Activated CD4-positive, alpha-beta memory T cell treated with anti-CD3 and anti-CD28 coated beads, Interleukin-2, amount 10 ng/mL, durations not matched to agents 7 days and 5 days (primary cell): ENCODE data around the gene PCED1A. TPM values are rescaled to one million over a fixed set of nuclear protein-coding genes. Genes with fewer than 3 reads are reported as not detected.

Source experiments
- CTCF ChIA-PET: fragments of 350-600 bp; sonication (Branson Sonifier 250); formaldehyde crosslinking; loops from one replicate; lab custom pipeline; 2021; ENCODE audit warnings: antibody characterized with exemption, inconsistent platforms; lab: Charles Lee
- POLR2A ChIA-PET: fragments of 350-600 bp; sonication (Branson Sonifier 250); formaldehyde crosslinking; loops from one replicate; lab custom pipeline; 2021; ENCODE audit warnings: antibody characterized with exemption; lab: Charles Lee
- DNase-seq: peaks from one replicate; pipeline ENCODE4 v3.0.0-alpha.2; 2020
- H3K27ac Mint-ChIP-seq: one replicate; pipeline ENCODE4 v1.8.0; 2021; ENCODE audit warnings: mild to moderate bottlenecking, mixed read lengths
- H3K27me3 Mint-ChIP-seq: one replicate; pipeline ENCODE4 v1.8.0; 2021; ENCODE audit warnings: mixed read lengths
- H3K36me3 Mint-ChIP-seq: one replicate; pipeline ENCODE4 v1.8.0; 2021; ENCODE audit warnings: low read depth, mixed read lengths
- H3K4me1 Mint-ChIP-seq: one replicate; pipeline ENCODE4 v1.8.0; 2021; ENCODE audit warnings: mixed read lengths
- H3K4me3 Mint-ChIP-seq: one replicate; pipeline ENCODE4 v1.8.0; 2021; ENCODE audit warnings: mild to moderate bottlenecking, mixed read lengths
- H3K9me3 Mint-ChIP-seq: one replicate; pipeline ENCODE4 v1.8.0; 2021; ENCODE audit warnings: mixed read lengths
- total RNA-seq, 2 experiments: library from RNA; stranded (reverse); gene quantifications; one replicate each; pipeline ENCODE4 v1.2.3, GENCODE V29; 2021

PCED1A gene
- total RNA-seq, 2 experiments from 2014 or later, result 25.0 to 25.7 TPM

GRCh38 chr20:2859330-2860121 is 19.1 kb upstream of the PCED1A start:
- CTCF ChIA-PET, result interaction anchor here (1.1 kb wide), 1 partner anchor 11 kb away, joined by 3 read pairs; no protein-coding TSS in a partner anchor
- no peaks in the 10 kb centered on the region for H3K27me3 Mint-ChIP-seq
- H3K4me3 Mint-ChIP-seq, result no peak overlapping the region
- H3K27ac Mint-ChIP-seq, result no peak overlapping the region
- peaks cover 18% of the 10 kb centered on the region for H3K36me3 Mint-ChIP-seq
- DNase-seq, result no peak
- POLR2A ChIA-PET, result interaction anchor here (0.9 to 1.1 kb wide), 3 partner anchors 9 to 19 kb away, joined by 3 read pairs; no protein-coding TSS in a partner anchor
- no peaks in the 10 kb centered on the region for H3K9me3 Mint-ChIP-seq
- H3K4me1 Mint-ChIP-seq, result peaks cover 3% of the 10 kb centered on the region

- no peak overlapping the region for H3K4me3 Mint-ChIP-seq
- no peaks in the 10 kb centered on the region for H3K27me3 Mint-ChIP-seq
- ChIA-PET CTCF (interaction anchor here (0.8 to 1.1 kb wide), 2 partner anchors 10 to 14 kb away, joined by 3 read pairs; no protein-coding TSS in a partner anchor), POLR2A (interaction anchor here (0.9 to 1.0 kb wide), 2 partner anchors 9 to 20 kb away, joined by 3 read pairs; no protein-coding TSS in a partner anchor)
- H3K9me3 Mint-ChIP-seq, result no peaks in the 10 kb centered on the region
- H3K27ac Mint-ChIP-seq, result no peak overlapping the region
- peaks cover 5% of the 10 kb centered on the region for H3K4me1 Mint-ChIP-seq
- peaks cover 14% of the 10 kb centered on the region for H3K36me3 Mint-ChIP-seq
- DNase-seq, result no peak
Measured at GRCh38 chr20:2858591-2858990, 18.1 kb upstream of the PCED1A start.

GRCh38 chr20:2851086-2851485 is 10.6 kb upstream of the PCED1A start:
- peaks cover 10% of the 10 kb centered on the region for H3K36me3 Mint-ChIP-seq
- H3K4me1 Mint-ChIP-seq, result peaks cover 26% of the 10 kb centered on the region
- H3K4me3 Mint-ChIP-seq, result no peak overlapping the region
- no peaks in the 10 kb centered on the region for H3K9me3 Mint-ChIP-seq
- peak overlapping the region; percentile 57 for H3K27ac Mint-ChIP-seq
- no peaks in the 10 kb centered on the region for H3K27me3 Mint-ChIP-seq
- ChIA-PET CTCF (interaction anchor here (0.8 to 1.3 kb wide), 3 partner anchors 15 to 138 kb away, joined by 3 to 8 read pairs (median 4); no protein-coding TSS in a partner anchor), POLR2A (interaction anchor here (0.8 to 1.5 kb wide), 3 partner anchors 8 to 227 kb away, joined by 3 to 5 read pairs (median 4); partner anchors contain the start of gene PTPRA)
- DNase-seq, result no peak

- peaks cover 10% of the 10 kb centered on the region for H3K36me3 Mint-ChIP-seq
- peaks cover 36% of the 10 kb centered on the region for H3K4me1 Mint-ChIP-seq
- CTCF ChIA-PET, result interaction anchor here (1.1 to 1.4 kb wide), 3 partner anchors 9 to 136 kb away, joined by 3 to 4 read pairs (median 3); no protein-coding TSS in a partner anchor
- no peaks in the 10 kb centered on the region for H3K9me3 Mint-ChIP-seq
- H3K27me3 Mint-ChIP-seq, result no peaks in the 10 kb centered on the region
- H3K4me3 Mint-ChIP-seq, result no peak overlapping the region
- H3K27ac Mint-ChIP-seq, result no peak overlapping the region
- POLR2A ChIA-PET, result interaction anchor here (0.6 to 1.6 kb wide), 3 partner anchors 9 to 86 kb away, joined by 3 to 5 read pairs (median 3); partner anchors contain the start of genes PCED1A and VPS16
- DNase-seq, result no peak
Measured at GRCh38 chr20:2849529-2849928, 9.1 kb upstream of the PCED1A start.

- CTCF ChIA-PET, result no interaction called here
- no peak for DNase-seq
Measured at GRCh38 chr20:2847802-2848201, 7.3 kb upstream of the PCED1A start.

GRCh38 chr20:2846698-2847097 is 6.2 kb upstream of the PCED1A start:
- no peak overlapping the region for H3K4me3 Mint-ChIP-seq
- DNase-seq, result no peak
- H3K9me3 Mint-ChIP-seq, result no peaks in the 10 kb centered on the region
- POLR2A ChIA-PET, result no interaction called here
- CTCF ChIA-PET, result no interaction called here
- peaks cover 10% of the 10 kb centered on the region for H3K36me3 Mint-ChIP-seq
- H3K27me3 Mint-ChIP-seq, result no peaks in the 10 kb centered on the region
- peaks cover 21% of the 10 kb centered on the region for H3K4me1 Mint-ChIP-seq
- no peak overlapping the region for H3K27ac Mint-ChIP-seq

More at GRCh38 chr20:2847802-2848201, 7.3 kb upstream of the PCED1A start:
- H3K9me3 Mint-ChIP-seq, result no peaks in the 10 kb centered on the region
- POLR2A ChIA-PET, result no interaction called here
- no peak overlapping the region for H3K4me3 Mint-ChIP-seq
- peaks cover 10% of the 10 kb centered on the region for H3K36me3 Mint-ChIP-seq
- H3K27me3 Mint-ChIP-seq, result no peaks in the 10 kb centered on the region
- no peak overlapping the region for H3K27ac Mint-ChIP-seq
- H3K4me1 Mint-ChIP-seq, result peaks cover 32% of the 10 kb centered on the region

- Mint-ChIP-seq H3K36me3 (peaks cover 10% of the 10 kb centered on the region), H3K9me3 (no peaks in the 10 kb centered on the region), H3K4me3 (no peak overlapping the region), H3K27ac (no peak overlapping the region), H3K27me3 (no peaks in the 10 kb centered on the region), H3K4me1 (peaks cover 23% of the 10 kb centered on the region)
- no peak for DNase-seq
- POLR2A ChIA-PET, result interaction anchor here (0.6 kb wide), 1 partner anchor 197 kb away, joined by 3 read pairs; no protein-coding TSS in a partner anchor
- CTCF ChIA-PET, result no interaction called here
Measured at GRCh38 chr20:2845607-2846006, 5.2 kb upstream of the PCED1A start.

GRCh38 chr20:2840967-2841531 is 594 bp upstream of the PCED1A start:
- Mint-ChIP-seq H3K4me1 (peaks cover 26% of the 10 kb centered on the region), H3K4me3 (peak overlapping the region; percentile 83), H3K9me3 (no peaks in the 10 kb centered on the region), H3K27ac (peak overlapping the region; percentile 73), H3K27me3 (no peaks in the 10 kb centered on the region), H3K36me3 (peaks cover 3% of the 10 kb centered on the region)
- ChIA-PET POLR2A (interaction anchor here (0.9 to 3.1 kb wide), 9 partner anchors 8 to 318 kb away, joined by 3 to 23 read pairs (median 6); partner anchors contain the start of genes FASTKD5, NOP56, PTPRA and UBOX5), CTCF (interaction anchor here (0.6 to 1.5 kb wide), 2 partner anchors 35 to 328 kb away, joined by 3 to 5 read pairs; no protein-coding TSS in a partner anchor)
- peak; percentile 56 for DNase-seq

GRCh38 chr20:2839732-2840137 is 720 bp downstream of the PCED1A start:
- no peaks in the 10 kb centered on the region for H3K9me3 Mint-ChIP-seq
- peak overlapping the region; percentile 80 for H3K27ac Mint-ChIP-seq
- no peaks in the 10 kb centered on the region for H3K27me3 Mint-ChIP-seq
- CTCF ChIA-PET, result interaction anchor here (1.5 kb wide), 1 partner anchor 36 kb away, joined by 3 read pairs; no protein-coding TSS in a partner anchor
- peaks cover 3% of the 10 kb centered on the region for H3K36me3 Mint-ChIP-seq
- H3K4me3 Mint-ChIP-seq, result peak overlapping the region; percentile 74
- peaks cover 18% of the 10 kb centered on the region for H3K4me1 Mint-ChIP-seq
- POLR2A ChIA-PET, result interaction anchor here (0.5 to 3.1 kb wide), 9 partner anchors 18 to 419 kb away, joined by 4 to 23 read pairs (median 7); partner anchors contain the start of genes FASTKD5, IDH3B, NOP56 and PTPRA
- DNase-seq, result no peak

GRCh38 chr20:2838847-2839671 is 1.4 kb downstream of the PCED1A start:
- peaks cover 14% of the 10 kb centered on the region for H3K4me1 Mint-ChIP-seq
- H3K27ac Mint-ChIP-seq, result peak overlapping the region; percentile 80
- no peaks in the 10 kb centered on the region for H3K9me3 Mint-ChIP-seq
- H3K4me3 Mint-ChIP-seq, result peak overlapping the region; percentile 74
- DNase-seq, result no peak
- POLR2A ChIA-PET, result interaction anchor here (1.0 to 3.1 kb wide), 6 partner anchors 17 to 187 kb away, joined by 4 to 23 read pairs (median 10); partner anchors contain the start of genes IDH3B, NOP56 and PTPRA
- CTCF ChIA-PET, result interaction anchor here (1.5 kb wide), 1 partner anchor 37 kb away, joined by 3 read pairs; no protein-coding TSS in a partner anchor
- H3K36me3 Mint-ChIP-seq, result peaks cover 3% of the 10 kb centered on the region
- no peaks in the 10 kb centered on the region for H3K27me3 Mint-ChIP-seq

- DNase-seq, result no peak
- peaks cover 13% of the 10 kb centered on the region for H3K4me1 Mint-ChIP-seq
- CTCF ChIA-PET, result no interaction called here
- POLR2A ChIA-PET, result no interaction called here
- H3K4me3 Mint-ChIP-seq, result no peak overlapping the region
- no peaks in the 10 kb centered on the region for H3K27me3 Mint-ChIP-seq
- H3K9me3 Mint-ChIP-seq, result no peaks in the 10 kb centered on the region
- H3K27ac Mint-ChIP-seq, result no peak overlapping the region
- peaks cover 3% of the 10 kb centered on the region for H3K36me3 Mint-ChIP-seq
Measured at GRCh38 chr20:2838170-2838797, 2.2 kb downstream of the PCED1A start.
